ENCODE results near the gene OR2V2.

DNA sequence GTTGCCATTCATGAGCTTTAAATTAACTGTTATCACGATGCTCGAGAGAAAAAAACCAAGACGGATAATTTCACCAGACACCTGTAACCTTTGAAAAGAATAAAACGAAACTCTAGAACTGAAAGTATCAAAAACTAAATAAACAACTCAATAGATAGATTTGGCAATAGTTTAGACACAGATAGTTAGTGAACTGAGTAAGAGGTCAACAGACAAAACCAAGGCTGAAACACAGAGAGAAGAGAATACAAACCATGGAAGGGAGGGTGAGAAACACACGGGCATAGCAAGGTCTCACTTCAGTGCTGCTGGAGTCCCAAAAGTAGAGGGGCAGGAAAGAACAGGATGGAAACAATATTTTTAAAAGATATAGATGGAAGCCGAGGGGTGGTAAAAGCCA is 13.1 kb upstream of the OR2V2 start:
- no peak for TF ChIP-seq POLR2AphosphoS5 (IDR thresholded peaks at IDR 0.05; ENCODE audit: low read depth)
- TF ChIP-seq, protein P1, sequence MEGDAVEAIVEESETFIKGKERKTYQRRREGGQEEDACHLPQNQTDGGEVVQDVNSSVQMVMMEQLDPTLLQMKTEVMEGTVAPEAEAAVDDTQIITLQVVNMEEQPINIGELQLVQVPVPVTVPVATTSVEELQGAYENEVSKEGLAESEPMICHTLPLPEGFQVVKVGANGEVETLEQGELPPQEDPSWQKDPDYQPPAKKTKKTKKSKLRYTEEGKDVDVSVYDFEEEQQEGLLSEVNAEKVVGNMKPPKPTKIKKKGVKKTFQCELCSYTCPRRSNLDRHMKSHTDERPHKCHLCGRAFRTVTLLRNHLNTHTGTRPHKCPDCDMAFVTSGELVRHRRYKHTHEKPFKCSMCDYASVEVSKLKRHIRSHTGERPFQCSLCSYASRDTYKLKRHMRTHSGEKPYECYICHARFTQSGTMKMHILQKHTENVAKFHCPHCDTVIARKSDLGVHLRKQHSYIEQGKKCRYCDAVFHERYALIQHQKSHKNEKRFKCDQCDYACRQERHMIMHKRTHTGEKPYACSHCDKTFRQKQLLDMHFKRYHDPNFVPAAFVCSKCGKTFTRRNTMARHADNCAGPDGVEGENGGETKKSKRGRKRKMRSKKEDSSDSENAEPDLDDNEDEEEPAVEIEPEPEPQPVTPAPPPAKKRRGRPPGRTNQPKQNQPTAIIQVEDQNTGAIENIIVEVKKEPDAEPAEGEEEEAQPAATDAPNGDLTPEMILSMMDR (IDR thresholded peaks at IDR 0.05; ENCODE audit: insufficient read depth, low read length): no peak
